ENCODE data around the gene SPATA3.
"Not testable (repeated sequence)": the region's sequence is repeated elsewhere in the genome, so short reads cannot be mapped to it uniquely, and the experiment has no call there.

Gene SPATA3

GRCh38 chr2:231003186-231003585 lies 7.3 kb downstream of the SPATA3 start:
- ChIA-PET POLR2A (no interaction called here), CTCF (interaction anchor here (1.1 kb wide), 1 partner anchor 16 kb away, joined by 3 read pairs; no protein-coding TSS in a partner anchor)
- TF ChIP-seq NFRKB (IDR thresholded peaks at IDR 0.05) (no peak), SUZ12 (IDR thresholded peaks at IDR 0.05) (no peak)
- no peak for DNase-seq (ENCODE audit: extremely low spot score)

- POLR2A ChIA-PET; CTCF ChIA-PET; DNase-seq (ENCODE audit: extremely low spot score): not testable (repeated sequence)
These were observed 9.0 kb downstream of the SPATA3 start for GRCh38 chr2:231004930-231005329.

GRCh38 chr2:231007286-231008098 lies 11.6 kb downstream of the SPATA3 start:
- ChIA-PET CTCF (interaction anchor here (0.6 kb wide), 1 partner anchor 105 kb away, joined by 3 read pairs; no protein-coding TSS in a partner anchor), POLR2A (no interaction called here)
- no peak for DNase-seq (ENCODE audit: extremely low spot score)
- TF ChIP-seq SP1 (IDR thresholded peaks at IDR 0.05) (no peak), LEF1 (IDR thresholded peaks at IDR 0.05; ENCODE audit: borderline replicate concordance) (no peak)

GRCh38 chr2:231008131-231008530 lies 12.2 kb downstream of the SPATA3 start:
- POLR2A ChIA-PET: no interaction called here
- TF ChIP-seq ARNT (IDR thresholded peaks at IDR 0.05): no peak
- TF ChIP-seq FOXM1 (IDR thresholded peaks at IDR 0.05; ENCODE audit: borderline replicate concordance): no peak
- TF ChIP-seq FOXK2 (IDR thresholded peaks at IDR 0.05): no peak
- CTCF ChIA-PET: no interaction called here
- DNase-seq (ENCODE audit: extremely low spot score): no peak

- no peak for DNase-seq (ENCODE audit: extremely low spot score)
- POLR2A ChIA-PET: no interaction called here
- TF ChIP-seq NFRKB (IDR thresholded peaks at IDR 0.05) (no peak), TARDBP (IDR thresholded peaks at IDR 0.05) (no peak), PKNOX1 (IDR thresholded peaks at IDR 0.05) (no peak), SP1 (IDR thresholded peaks at IDR 0.05) (no peak), LEF1 (IDR thresholded peaks at IDR 0.05; ENCODE audit: borderline replicate concordance) (no peak), CTBP1 (IDR thresholded peaks at IDR 0.05; ENCODE audit: borderline replicate concordance) (no peak), HDGF (IDR thresholded peaks at IDR 0.05; ENCODE audit: borderline replicate concordance) (no peak), ELF4 (IDR thresholded peaks at IDR 0.05) (no peak), L3MBTL2 (conservative IDR thresholded peaks at IDR 0.05) (no peak), FOXM1 (IDR thresholded peaks at IDR 0.05; ENCODE audit: borderline replicate concordance) (no peak), BHLHE40 (IDR thresholded peaks at IDR 0.05; ENCODE audit: borderline replicate concordance) (no peak), SUZ12 (IDR thresholded peaks at IDR 0.05) (no peak), ZNF384 (IDR thresholded peaks at IDR 0.05) (no peak), FOXA1 (IDR thresholded peaks at IDR 0.05) (no peak), ARNT (IDR thresholded peaks at IDR 0.05) (no peak), FOXK2 (IDR thresholded peaks at IDR 0.05) (no peak)
- CTCF ChIA-PET: no interaction called here
These were observed 13.5 kb downstream of the SPATA3 start for GRCh38 chr2:231009236-231009919.

- ChIA-PET POLR2A (no interaction called here), CTCF (no interaction called here)
- TF ChIP-seq ELF4 (IDR thresholded peaks at IDR 0.05): no peak
- TF ChIP-seq CTBP1 (IDR thresholded peaks at IDR 0.05; ENCODE audit: borderline replicate concordance): no peak
- no peak for TF ChIP-seq BHLHE40 (IDR thresholded peaks at IDR 0.05; ENCODE audit: borderline replicate concordance)
- no peak for TF ChIP-seq SUZ12 (IDR thresholded peaks at IDR 0.05)
- no peak for TF ChIP-seq FOXM1 (IDR thresholded peaks at IDR 0.05; ENCODE audit: borderline replicate concordance)
- no peak for TF ChIP-seq TARDBP (IDR thresholded peaks at IDR 0.05)
- no peak for TF ChIP-seq FOXK2 (IDR thresholded peaks at IDR 0.05)
- no peak for TF ChIP-seq ZNF384 (IDR thresholded peaks at IDR 0.05)
- no peak for TF ChIP-seq L3MBTL2 (conservative IDR thresholded peaks at IDR 0.05)
- no peak for TF ChIP-seq FOXA1 (IDR thresholded peaks at IDR 0.05)
- DNase-seq (ENCODE audit: extremely low spot score): no peak
These were observed 14.3 kb downstream of the SPATA3 start for GRCh38 chr2:231010201-231010730.

GRCh38 chr2:231011526-231011925 lies 15.6 kb downstream of the SPATA3 start:
- TF ChIP-seq NFRKB (IDR thresholded peaks at IDR 0.05) (no peak), ARNT (IDR thresholded peaks at IDR 0.05) (no peak), FOXK2 (IDR thresholded peaks at IDR 0.05) (no peak)
- POLR2A ChIA-PET: no interaction called here
- CTCF ChIA-PET: interaction anchor here (0.5 kb wide), 1 partner anchor 33 kb away, joined by 3 read pairs; no protein-coding TSS in a partner anchor
- DNase-seq (ENCODE audit: extremely low spot score): no peak

- no peak for DNase-seq (ENCODE audit: extremely low spot score)
- CTCF ChIA-PET: no interaction called here
- POLR2A ChIA-PET: no interaction called here
- no peak for TF ChIP-seq FOXA1 (IDR thresholded peaks at IDR 0.05)
- no peak for TF ChIP-seq NFRKB (IDR thresholded peaks at IDR 0.05)
These were observed 16.5 kb downstream of the SPATA3 start for GRCh38 chr2:231012463-231012862.

All from HEK293T (cell line).